ENCODE measurements around the gene ELMO2. TPM values are rescaled to one million over a fixed set of nuclear protein-coding genes. Genes with fewer than 3 reads are reported as not detected.

The ELMO2 gene
- total RNA-seq, 1 experiment from 2014 or later, result 28.4 TPM

DNA sequence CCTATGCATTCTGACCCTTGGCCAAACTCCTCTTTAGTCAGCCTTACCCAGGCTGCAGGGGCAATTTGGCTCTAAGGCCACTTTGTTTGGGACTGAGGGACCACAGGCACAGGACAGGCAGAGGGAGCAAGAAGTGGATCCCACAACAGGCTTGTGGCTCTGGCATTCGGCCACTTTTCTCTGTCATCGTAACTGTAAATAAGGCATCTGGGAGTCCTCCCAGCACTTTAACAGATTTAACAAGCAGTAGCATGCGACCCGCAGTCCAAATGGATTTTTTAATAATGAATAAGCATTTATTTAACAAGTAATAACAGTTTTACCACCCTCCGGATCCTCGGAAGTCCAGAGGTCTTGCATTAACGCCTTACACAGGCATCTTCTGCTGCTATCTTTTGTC lies 82.0 kb downstream of the ELMO2 start:
- CTCF ChIA-PET, result interaction anchor here (0.6 to 3.5 kb wide), 4 partner anchors 9 to 196 kb away, joined by 3 to 23 read pairs (median 16); no protein-coding TSS in a partner anchor
- H3K36me3 Mint-ChIP-seq, result no peaks in the 10 kb centered on the region
- no peak overlapping the region for H3K4me3 Mint-ChIP-seq
- no peaks in the 10 kb centered on the region for H3K27me3 Mint-ChIP-seq (ENCODE audit: low read depth)
- POLR2A ChIA-PET, result interaction anchor here (0.6 kb wide), 1 partner anchor 128 kb away, joined by 5 read pairs; no protein-coding TSS in a partner anchor
- H3K4me1 Mint-ChIP-seq, result peaks cover 8% of the 10 kb centered on the region
- DNase-seq (ENCODE audit: low spot score) (no peak), ATAC-seq (no peak)
- no peaks in the 10 kb centered on the region for H3K9me3 Mint-ChIP-seq
- H3K27ac Mint-ChIP-seq, result no peak overlapping the region
- TF ChIP-seq, protein P1, sequence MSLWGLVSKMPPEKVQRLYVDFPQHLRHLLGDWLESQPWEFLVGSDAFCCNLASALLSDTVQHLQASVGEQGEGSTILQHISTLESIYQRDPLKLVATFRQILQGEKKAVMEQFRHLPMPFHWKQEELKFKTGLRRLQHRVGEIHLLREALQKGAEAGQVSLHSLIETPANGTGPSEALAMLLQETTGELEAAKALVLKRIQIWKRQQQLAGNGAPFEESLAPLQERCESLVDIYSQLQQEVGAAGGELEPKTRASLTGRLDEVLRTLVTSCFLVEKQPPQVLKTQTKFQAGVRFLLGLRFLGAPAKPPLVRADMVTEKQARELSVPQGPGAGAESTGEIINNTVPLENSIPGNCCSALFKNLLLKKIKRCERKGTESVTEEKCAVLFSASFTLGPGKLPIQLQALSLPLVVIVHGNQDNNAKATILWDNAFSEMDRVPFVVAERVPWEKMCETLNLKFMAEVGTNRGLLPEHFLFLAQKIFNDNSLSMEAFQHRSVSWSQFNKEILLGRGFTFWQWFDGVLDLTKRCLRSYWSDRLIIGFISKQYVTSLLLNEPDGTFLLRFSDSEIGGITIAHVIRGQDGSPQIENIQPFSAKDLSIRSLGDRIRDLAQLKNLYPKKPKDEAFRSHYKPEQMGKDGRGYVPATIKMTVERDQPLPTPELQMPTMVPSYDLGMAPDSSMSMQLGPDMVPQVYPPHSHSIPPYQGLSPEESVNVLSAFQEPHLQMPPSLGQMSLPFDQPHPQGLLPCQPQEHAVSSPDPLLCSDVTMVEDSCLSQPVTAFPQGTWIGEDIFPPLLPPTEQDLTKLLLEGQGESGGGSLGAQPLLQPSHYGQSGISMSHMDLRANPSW (CRISPR knock-in tag; conservative IDR thresholded peaks at IDR 0.05; ENCODE audit: low read depth), result no peak
- TF ChIP-seq, protein P2, sequence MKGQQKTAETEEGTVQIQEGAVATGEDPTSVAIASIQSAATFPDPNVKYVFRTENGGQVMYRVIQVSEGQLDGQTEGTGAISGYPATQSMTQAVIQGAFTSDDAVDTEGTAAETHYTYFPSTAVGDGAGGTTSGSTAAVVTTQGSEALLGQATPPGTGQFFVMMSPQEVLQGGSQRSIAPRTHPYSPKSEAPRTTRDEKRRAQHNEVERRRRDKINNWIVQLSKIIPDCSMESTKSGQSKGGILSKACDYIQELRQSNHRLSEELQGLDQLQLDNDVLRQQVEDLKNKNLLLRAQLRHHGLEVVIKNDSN (CRISPR knock-in tag; IDR thresholded peaks at IDR 0.05), result no peak
- TF ChIP-seq NFATC4 (CRISPR knock-in tag; IDR thresholded peaks at IDR 0.05) (no peak), TP53 (CRISPR knock-in tag; IDR thresholded peaks at IDR 0.05) (no peak), ZNF671 (CRISPR knock-in tag; IDR thresholded peaks at IDR 0.05) (no peak)
- TF ChIP-seq, protein P3, sequence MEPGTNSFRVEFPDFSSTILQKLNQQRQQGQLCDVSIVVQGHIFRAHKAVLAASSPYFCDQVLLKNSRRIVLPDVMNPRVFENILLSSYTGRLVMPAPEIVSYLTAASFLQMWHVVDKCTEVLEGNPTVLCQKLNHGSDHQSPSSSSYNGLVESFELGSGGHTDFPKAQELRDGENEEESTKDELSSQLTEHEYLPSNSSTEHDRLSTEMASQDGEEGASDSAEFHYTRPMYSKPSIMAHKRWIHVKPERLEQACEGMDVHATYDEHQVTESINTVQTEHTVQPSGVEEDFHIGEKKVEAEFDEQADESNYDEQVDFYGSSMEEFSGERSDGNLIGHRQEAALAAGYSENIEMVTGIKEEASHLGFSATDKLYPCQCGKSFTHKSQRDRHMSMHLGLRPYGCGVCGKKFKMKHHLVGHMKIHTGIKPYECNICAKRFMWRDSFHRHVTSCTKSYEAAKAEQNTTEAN (CRISPR knock-in tag; IDR thresholded peaks at IDR 0.05), result no peak

DNA sequence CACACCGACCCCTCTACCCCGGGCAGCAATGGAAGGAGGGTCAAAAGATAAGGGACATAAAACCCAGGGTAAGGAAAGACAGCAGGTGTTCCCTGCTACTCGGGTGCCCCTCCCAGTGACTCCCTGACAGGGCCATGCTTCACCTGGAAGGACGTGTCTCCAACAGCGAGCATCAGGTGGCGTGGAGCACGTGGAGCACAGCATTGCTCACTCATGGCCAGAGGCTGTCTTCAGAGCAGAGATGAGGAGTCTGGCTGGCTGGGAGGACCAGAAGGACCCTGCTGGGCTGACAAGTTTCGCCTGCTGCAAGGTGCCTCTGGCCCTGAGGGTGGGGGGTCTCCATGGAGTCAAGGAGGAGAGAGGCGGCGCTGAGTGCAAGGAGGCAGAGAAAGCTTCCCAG lies 82.9 kb downstream of the ELMO2 start:
- no peak overlapping the region for H3K4me3 Mint-ChIP-seq
- no peak for ATAC-seq
- ChIA-PET CTCF (interaction anchor here (1.5 to 3.5 kb wide), 3 partner anchors 11 to 25 kb away, joined by 6 to 23 read pairs (median 13); no protein-coding TSS in a partner anchor), POLR2A (interaction anchor here (1.1 kb wide), 1 partner anchor 17 kb away, joined by 3 read pairs; no protein-coding TSS in a partner anchor)
- peaks cover 1% of the 10 kb centered on the region; the same call in 1 of the 2 replicates for H3K4me1 Mint-ChIP-seq
- DNase-seq (ENCODE audit: low spot score), result no peak
- H3K9me3 Mint-ChIP-seq, result no peaks in the 10 kb centered on the region
- no peaks in the 10 kb centered on the region for H3K27me3 Mint-ChIP-seq (ENCODE audit: low read depth)
- no peaks in the 10 kb centered on the region for H3K36me3 Mint-ChIP-seq
- TF ChIP-seq CBFB (CRISPR knock-in tag; IDR thresholded peaks at IDR 0.05; ENCODE audit: low read depth) (no peak), NFYB (CRISPR knock-in tag; conservative IDR thresholded peaks at IDR 0.05; ENCODE audit: low read depth) (no peak), ZNF263 (CRISPR knock-in tag; IDR thresholded peaks at IDR 0.05; ENCODE audit: low read depth) (no peak), GABPB1 (CRISPR knock-in tag; IDR thresholded peaks at IDR 0.05) (no peak), ESRRA (CRISPR knock-in tag; IDR thresholded peaks at IDR 0.05; ENCODE audit: borderline replicate concordance) (no peak), SMAD4 (CRISPR knock-in tag; IDR thresholded peaks at IDR 0.05) (no peak), ZNF219 (CRISPR knock-in tag; IDR thresholded peaks at IDR 0.05; ENCODE audit: borderline replicate concordance) (no peak), NFATC4 (CRISPR knock-in tag; IDR thresholded peaks at IDR 0.05) (no peak), SP1 (CRISPR knock-in tag; conservative IDR thresholded peaks at IDR 0.05) (no peak)
- TF ChIP-seq, protein P4, sequence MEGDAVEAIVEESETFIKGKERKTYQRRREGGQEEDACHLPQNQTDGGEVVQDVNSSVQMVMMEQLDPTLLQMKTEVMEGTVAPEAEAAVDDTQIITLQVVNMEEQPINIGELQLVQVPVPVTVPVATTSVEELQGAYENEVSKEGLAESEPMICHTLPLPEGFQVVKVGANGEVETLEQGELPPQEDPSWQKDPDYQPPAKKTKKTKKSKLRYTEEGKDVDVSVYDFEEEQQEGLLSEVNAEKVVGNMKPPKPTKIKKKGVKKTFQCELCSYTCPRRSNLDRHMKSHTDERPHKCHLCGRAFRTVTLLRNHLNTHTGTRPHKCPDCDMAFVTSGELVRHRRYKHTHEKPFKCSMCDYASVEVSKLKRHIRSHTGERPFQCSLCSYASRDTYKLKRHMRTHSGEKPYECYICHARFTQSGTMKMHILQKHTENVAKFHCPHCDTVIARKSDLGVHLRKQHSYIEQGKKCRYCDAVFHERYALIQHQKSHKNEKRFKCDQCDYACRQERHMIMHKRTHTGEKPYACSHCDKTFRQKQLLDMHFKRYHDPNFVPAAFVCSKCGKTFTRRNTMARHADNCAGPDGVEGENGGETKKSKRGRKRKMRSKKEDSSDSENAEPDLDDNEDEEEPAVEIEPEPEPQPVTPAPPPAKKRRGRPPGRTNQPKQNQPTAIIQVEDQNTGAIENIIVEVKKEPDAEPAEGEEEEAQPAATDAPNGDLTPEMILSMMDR (IDR thresholded peaks at IDR 0.05), result no peak
- TF ChIP-seq, protein P5, sequence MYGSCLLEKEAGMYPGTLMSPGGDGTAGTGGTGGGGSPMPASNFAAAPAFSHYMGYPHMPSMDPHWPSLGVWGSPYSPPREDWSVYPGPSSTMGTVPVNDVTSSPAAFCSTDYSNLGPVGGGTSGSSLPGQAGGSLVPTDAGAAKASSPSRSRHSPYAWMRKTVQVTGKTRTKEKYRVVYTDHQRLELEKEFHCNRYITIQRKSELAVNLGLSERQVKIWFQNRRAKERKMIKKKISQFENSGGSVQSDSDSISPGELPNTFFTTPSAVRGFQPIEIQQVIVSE (CRISPR knock-in tag; IDR thresholded peaks at IDR 0.05; ENCODE audit: borderline replicate concordance), result no peak
- TF ChIP-seq, protein P6, sequence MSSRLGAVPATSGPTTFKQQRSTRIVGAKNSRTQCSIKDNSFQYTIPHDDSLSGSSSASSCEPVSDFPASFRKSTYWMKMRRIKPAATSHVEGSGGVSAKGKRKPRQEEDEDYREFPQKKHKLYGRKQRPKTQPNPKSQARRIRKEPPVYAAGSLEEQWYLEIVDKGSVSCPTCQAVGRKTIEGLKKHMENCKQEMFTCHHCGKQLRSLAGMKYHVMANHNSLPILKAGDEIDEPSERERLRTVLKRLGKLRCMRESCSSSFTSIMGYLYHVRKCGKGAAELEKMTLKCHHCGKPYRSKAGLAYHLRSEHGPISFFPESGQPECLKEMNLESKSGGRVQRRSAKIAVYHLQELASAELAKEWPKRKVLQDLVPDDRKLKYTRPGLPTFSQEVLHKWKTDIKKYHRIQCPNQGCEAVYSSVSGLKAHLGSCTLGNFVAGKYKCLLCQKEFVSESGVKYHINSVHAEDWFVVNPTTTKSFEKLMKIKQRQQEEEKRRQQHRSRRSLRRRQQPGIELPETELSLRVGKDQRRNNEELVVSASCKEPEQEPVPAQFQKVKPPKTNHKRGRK (CRISPR knock-in tag; IDR thresholded peaks at IDR 0.05; ENCODE audit: borderline replicate concordance), result no peak
- no peak overlapping the region for H3K27ac Mint-ChIP-seq
